GM19467 (cell line): ENCODE results near the gene PYCR2.

Source experiments
- ATAC-seq: cut with Tn5 transposase; IDR thresholded peaks from one replicate; pipeline ENCODE4 v1.9.1; 2021; ENCODE audit warnings: mild to moderate bottlenecking, moderate library complexity; ENCODE audit not compliant: unreplicated experiment

The PYCR2 gene

GRCh38 chr1:225880222-225880588 lies 43.8 kb downstream of the PYCR2 start:
- no peak for ATAC-seq

GRCh38 chr1:225879521-225880221 lies 44.4 kb downstream of the PYCR2 start:
- ATAC-seq = no peak

GRCh38 chr1:225878282-225878681 lies 45.8 kb downstream of the PYCR2 start:
- ATAC-seq = no peak

GRCh38 chr1:225877580-225877979 lies 46.5 kb downstream of the PYCR2 start:
- no peak for ATAC-seq

GRCh38 chr1:225876900-225877510 lies 47.0 kb downstream of the PYCR2 start:
- no peak for ATAC-seq

GRCh38 chr1:225875044-225875815 lies 48.8 kb downstream of the PYCR2 start:
- no peak for ATAC-seq

GRCh38 chr1:225874431-225874830 lies 49.6 kb downstream of the PYCR2 start:
- ATAC-seq = no peak

GRCh38 chr1:225873281-225873850 lies 50.7 kb downstream of the PYCR2 start:
- no peak for ATAC-seq

- ATAC-seq = no peak
Measured at GRCh38 chr1:225872075-225872430, 52.0 kb downstream of the PYCR2 start.

GRCh38 chr1:225871359-225872074 lies 52.5 kb downstream of the PYCR2 start:
- no peak for ATAC-seq

- no peak for ATAC-seq
Measured at GRCh38 chr1:225870911-225871310, 53.1 kb downstream of the PYCR2 start.
